Hepatocyte (in vitro differentiated cells): Measurements from ENCODE around the gene MYO19. TPM values are rescaled to one million over a fixed set of nuclear protein-coding genes. Genes with fewer than 3 reads are reported as not detected.

Experiments used
- DNase-seq: peaks from one replicate; pipeline ENCODE4 v3.0.0-alpha.2; 2016; ENCODE audit warnings: low spot score
- H2AFZ ChIP-seq: fragments of 200-600 bp; sonication (generic); 2 replicates; pipeline ENCODE4 v1.6.0; 2016; ENCODE audit warnings: antibody characterized with exemption, mild to moderate bottlenecking
- H3K27ac ChIP-seq: fragments of 200-600 bp; sonication (generic); 2 replicates; pipeline ENCODE4 v1.5.1; 2016; ENCODE audit warnings: mild to moderate bottlenecking
- H3K27me3 ChIP-seq: fragments of 200-600 bp; sonication (generic); 2 replicates; pipeline ENCODE4 v1.6.1; 2016
- H3K36me3 ChIP-seq: fragments of 200-600 bp; sonication (generic); replicated peaks from 2 replicates; pipeline ENCODE4 v1.5.1; 2016; ENCODE audit warnings: low read depth; ENCODE audit not compliant: insufficient read depth
- H3K4me1 ChIP-seq: fragments of 200-600 bp; sonication (generic); 2 replicates; pipeline ENCODE4 v1.5.1; 2016; ENCODE audit warnings: mild to moderate bottlenecking, moderate library complexity; ENCODE audit not compliant: insufficient read depth
- H3K4me2 ChIP-seq: fragments of 200-600 bp; sonication (generic); 2 replicates; pipeline ENCODE4 v1.6.0; 2016
- H3K4me3 ChIP-seq: fragments of 200-600 bp; sonication (generic); 2 replicates; pipeline ENCODE4 v1.5.1; 2016; ENCODE audit warnings: mild to moderate bottlenecking
- H3K79me2 ChIP-seq: fragments of 200-600 bp; sonication (generic); 2 replicates; pipeline ENCODE4 v1.6.0; 2017; ENCODE audit warnings: mild to moderate bottlenecking
- H3K9me2 ChIP-seq: fragments of 200-600 bp; sonication (generic); replicated peaks from 2 replicates; pipeline ENCODE4 v1.6.0; 2017; ENCODE audit warnings: mild to moderate bottlenecking; ENCODE audit not compliant: insufficient read depth
- H3K9me3 ChIP-seq: fragments of 200-600 bp; sonication (generic); 2 replicates; pipeline ENCODE4 v1.5.1; 2016; ENCODE audit warnings: low read depth, mild to moderate bottlenecking
- H4K20me1 ChIP-seq: fragments of 200-600 bp; sonication (generic); 2 replicates; pipeline ENCODE4 v1.6.0; 2016; ENCODE audit warnings: mild to moderate bottlenecking; ENCODE audit not compliant: insufficient read depth, poor library complexity, severe bottlenecking
- EZH2 ChIP-seq: fragments of 200-600 bp; sonication (generic); IDR thresholded peaks from 2 replicates; pipeline ENCODE4 v1.6.1; 2016; ENCODE audit warnings: antibody characterized with exemption, mild to moderate bottlenecking, borderline replicate concordance
- EZH2phosphoT487 ChIP-seq: fragments of 200-600 bp; sonication (generic); IDR thresholded peaks from one replicate; pipeline ENCODE4 v1.6.1; 2018; ENCODE audit warnings: antibody characterized with exemption, mild to moderate bottlenecking, low read depth, moderate library complexity; ENCODE audit not compliant: unreplicated experiment, severe bottlenecking
- WGBS: methylation state at CpG from one replicate; pipeline ENCODE4 v1.1.6; 2016; ENCODE audit warnings: low lambda C conversion rate; ENCODE audit errors: missing lambda C conversion rate; 5-methylcytosine and 5-hydroxymethylcytosine counted together
- polyA plus RNA-seq: library from polyadenylated mRNA; unstranded; fragments of >200 nt; fragmentation: Nextera tagmentation; extraction: Ambion mirVana; gene quantifications from 2 replicates; pipeline ENCODE4 v1.2.1, GENCODE V29; 2016
- total RNA-seq: library from RNA; depleted of rRNA; stranded (reverse); fragments of >200 nt; gene quantifications from 2 replicates; pipeline ENCODE4 v1.2.3, GENCODE V29; 2014
- TF ChIP-seq, protein P1 (sequence below): fragments of 200-600 bp; sonication (generic); IDR thresholded peaks from 2 replicates; pipeline ENCODE4 v1.5.1; 2016; ENCODE audit warnings: antibody characterized with exemption, mild to moderate bottlenecking; ENCODE audit not compliant: poor library complexity

Gene MYO19, protein sequence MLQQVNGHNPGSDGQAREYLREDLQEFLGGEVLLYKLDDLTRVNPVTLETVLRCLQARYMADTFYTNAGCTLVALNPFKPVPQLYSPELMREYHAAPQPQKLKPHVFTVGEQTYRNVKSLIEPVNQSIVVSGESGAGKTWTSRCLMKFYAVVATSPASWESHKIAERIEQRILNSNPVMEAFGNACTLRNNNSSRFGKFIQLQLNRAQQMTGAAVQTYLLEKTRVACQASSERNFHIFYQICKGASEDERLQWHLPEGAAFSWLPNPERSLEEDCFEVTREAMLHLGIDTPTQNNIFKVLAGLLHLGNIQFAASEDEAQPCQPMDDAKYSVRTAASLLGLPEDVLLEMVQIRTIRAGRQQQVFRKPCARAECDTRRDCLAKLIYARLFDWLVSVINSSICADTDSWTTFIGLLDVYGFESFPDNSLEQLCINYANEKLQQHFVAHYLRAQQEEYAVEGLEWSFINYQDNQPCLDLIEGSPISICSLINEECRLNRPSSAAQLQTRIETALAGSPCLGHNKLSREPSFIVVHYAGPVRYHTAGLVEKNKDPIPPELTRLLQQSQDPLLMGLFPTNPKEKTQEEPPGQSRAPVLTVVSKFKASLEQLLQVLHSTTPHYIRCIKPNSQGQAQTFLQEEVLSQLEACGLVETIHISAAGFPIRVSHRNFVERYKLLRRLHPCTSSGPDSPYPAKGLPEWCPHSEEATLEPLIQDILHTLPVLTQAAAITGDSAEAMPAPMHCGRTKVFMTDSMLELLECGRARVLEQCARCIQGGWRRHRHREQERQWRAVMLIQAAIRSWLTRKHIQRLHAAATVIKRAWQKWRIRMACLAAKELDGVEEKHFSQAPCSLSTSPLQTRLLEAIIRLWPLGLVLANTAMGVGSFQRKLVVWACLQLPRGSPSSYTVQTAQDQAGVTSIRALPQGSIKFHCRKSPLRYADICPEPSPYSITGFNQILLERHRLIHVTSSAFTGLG
- total RNA-seq, result 29.8 and 32.1 TPM in 2 replicates
- 19.7 and 24.5 TPM in 2 replicates for polyA plus RNA-seq

DNA sequence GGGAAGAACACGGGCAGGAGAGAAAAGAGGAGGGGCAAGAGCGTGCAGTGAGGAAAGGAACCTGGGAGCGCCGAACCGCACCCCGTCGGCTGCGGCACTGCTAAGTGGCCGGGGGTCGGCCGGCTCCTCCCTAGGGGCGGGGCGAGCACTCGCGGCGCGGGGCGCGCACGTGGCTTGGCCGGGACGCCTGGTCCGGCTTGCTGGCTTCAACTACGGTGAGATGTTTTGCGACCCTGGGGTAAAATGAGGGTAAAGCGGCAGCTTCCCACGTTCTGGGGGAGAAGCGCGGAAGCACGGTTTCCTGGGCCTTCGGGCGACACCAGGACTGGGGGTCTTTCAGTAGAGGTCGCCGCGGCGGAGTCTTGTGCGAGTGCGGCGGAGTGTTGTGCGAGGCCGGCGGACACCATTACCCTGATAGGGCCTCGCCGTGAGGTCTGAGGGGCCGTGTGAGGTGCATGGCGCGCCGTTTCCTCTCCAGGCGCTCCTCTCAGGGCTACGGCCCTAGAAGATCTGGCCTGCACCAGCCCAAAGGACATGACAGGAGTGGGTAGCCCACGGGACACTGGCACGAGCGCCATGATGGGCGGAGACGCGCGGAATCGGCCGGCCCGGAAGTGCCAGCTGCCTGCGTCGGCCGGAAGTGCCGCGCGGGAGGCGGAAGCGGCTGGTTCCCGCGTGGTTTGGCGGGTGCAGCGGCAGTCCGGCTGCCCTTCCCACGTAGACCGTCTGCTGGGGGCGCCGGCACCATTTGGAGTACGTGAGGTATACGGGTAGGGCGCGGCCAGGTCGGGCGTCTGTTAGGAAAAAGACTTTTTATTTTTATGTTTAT, at the start of gene MYO19, which contains the start of gene PIGW:
Gene MYO19, minus strand, starts transcription at position 29 of the 829 bp plus-strand sequence. CDS start 2,330 bp downstream, outside the sequence.
Gene PIGW, plus strand, starts transcription at position 148 of the 829 bp plus-strand sequence. CDS start 2,115 bp downstream, outside the sequence.
- Histone ChIP-seq H3K27ac (peak within 1 kb of the TSS; percentile 98), H3K79me2 (peaks cover 21% of the 10 kb centered on the region), H3K36me3 (no peaks in the 10 kb centered on the region), H3K4me1 (peaks cover 11% of the 10 kb centered on the region), H3K9me2 (no peaks in the 10 kb centered on the region), H4K20me1 (no peaks in the 10 kb centered on the region), H2AFZ (peak within 1 kb of the TSS; percentile 74), H3K4me3 (peak within 1 kb of the TSS; percentile 51), H3K4me2 (peak within 1 kb of the TSS; percentile 92), H3K27me3 (no peaks in the 10 kb centered on the region), H3K9me3 (no peaks in the 10 kb centered on the region)
- WGBS, result under 1% methylated on average over 65 of the region's 83 CpGs
- DNase-seq, result peak; percentile 95
- TF ChIP-seq, protein P1, sequence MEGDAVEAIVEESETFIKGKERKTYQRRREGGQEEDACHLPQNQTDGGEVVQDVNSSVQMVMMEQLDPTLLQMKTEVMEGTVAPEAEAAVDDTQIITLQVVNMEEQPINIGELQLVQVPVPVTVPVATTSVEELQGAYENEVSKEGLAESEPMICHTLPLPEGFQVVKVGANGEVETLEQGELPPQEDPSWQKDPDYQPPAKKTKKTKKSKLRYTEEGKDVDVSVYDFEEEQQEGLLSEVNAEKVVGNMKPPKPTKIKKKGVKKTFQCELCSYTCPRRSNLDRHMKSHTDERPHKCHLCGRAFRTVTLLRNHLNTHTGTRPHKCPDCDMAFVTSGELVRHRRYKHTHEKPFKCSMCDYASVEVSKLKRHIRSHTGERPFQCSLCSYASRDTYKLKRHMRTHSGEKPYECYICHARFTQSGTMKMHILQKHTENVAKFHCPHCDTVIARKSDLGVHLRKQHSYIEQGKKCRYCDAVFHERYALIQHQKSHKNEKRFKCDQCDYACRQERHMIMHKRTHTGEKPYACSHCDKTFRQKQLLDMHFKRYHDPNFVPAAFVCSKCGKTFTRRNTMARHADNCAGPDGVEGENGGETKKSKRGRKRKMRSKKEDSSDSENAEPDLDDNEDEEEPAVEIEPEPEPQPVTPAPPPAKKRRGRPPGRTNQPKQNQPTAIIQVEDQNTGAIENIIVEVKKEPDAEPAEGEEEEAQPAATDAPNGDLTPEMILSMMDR, result peak; percentile 17
- TF ChIP-seq EZH2phosphoT487, result no peak
- no peak for TF ChIP-seq EZH2

DNA sequence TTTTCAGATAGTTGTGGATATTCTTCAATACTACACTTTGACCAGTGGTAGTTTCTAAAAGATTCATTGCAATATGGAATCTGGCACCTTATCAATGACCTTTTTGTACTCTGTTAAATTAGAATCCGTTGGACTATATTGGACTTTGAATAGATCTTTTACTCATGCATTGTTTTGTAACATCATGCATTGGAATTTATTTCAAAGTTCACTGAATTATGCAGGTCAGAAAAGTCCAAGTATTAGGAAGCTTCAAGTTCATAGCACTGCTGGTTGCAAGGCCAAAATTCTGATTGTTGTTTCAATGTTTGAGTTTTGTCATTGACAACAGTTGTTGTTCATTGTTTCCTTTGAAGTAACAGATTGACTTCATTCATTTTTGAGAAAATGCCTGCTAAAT, 49.1 kb upstream of the MYO19 start:
- Histone ChIP-seq H4K20me1 (no peaks in the 10 kb centered on the region), H3K27ac (no peak overlapping the region), H3K27me3 (no peaks in the 10 kb centered on the region), H2AFZ (no peak overlapping the region), H3K79me2 (peaks cover 41% of the 10 kb centered on the region), H3K9me3 (no peaks in the 10 kb centered on the region), H3K36me3 (no peaks in the 10 kb centered on the region), H3K4me3 (no peak overlapping the region), H3K4me2 (no peak overlapping the region), H3K9me2 (no peaks in the 10 kb centered on the region), H3K4me1 (no peaks in the 10 kb centered on the region)
- no peak for TF ChIP-seq EZH2phosphoT487
- TF ChIP-seq, protein P1, result no peak
- no peak for TF ChIP-seq EZH2
- DNase-seq, result no peak
- 88% methylated on average over 1 of the region's 1 CpG for WGBS

DNA sequence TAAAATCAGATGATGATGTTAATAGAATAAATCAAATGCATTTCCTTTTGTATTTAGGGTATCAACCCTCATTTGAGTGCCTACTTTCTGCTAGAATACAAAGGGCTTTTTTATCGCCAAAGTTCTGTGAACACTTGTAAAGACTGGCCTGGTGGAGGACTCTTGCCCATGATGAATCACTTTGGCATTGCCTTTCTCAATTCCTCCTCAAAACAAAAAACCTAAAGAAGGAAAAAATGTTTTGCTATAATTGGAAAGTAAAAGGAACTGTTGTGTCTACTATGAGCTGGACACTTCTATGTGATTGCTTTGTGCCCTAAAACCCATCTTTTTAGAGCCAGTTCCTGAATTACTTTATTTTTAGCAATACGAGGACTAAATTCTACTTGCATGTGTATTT, 44.0 kb upstream of the MYO19 start:
- no peaks in the 10 kb centered on the region for H3K36me3 ChIP-seq
- no peak overlapping the region for H2AFZ ChIP-seq
- no peak overlapping the region for H3K27ac ChIP-seq
- no peak overlapping the region for H3K4me3 ChIP-seq
- 98% methylated on average over 2 of the region's 2 CpGs for WGBS
- no peak overlapping the region for H3K4me2 ChIP-seq
- H3K9me2 ChIP-seq, result no peaks in the 10 kb centered on the region
- no peak for DNase-seq
- peaks cover 32% of the 10 kb centered on the region for H4K20me1 ChIP-seq
- H3K27me3 ChIP-seq, result no peaks in the 10 kb centered on the region
- H3K9me3 ChIP-seq, result no peaks in the 10 kb centered on the region
- TF ChIP-seq, protein P1, result no peak
- TF ChIP-seq EZH2 (no peak), EZH2phosphoT487 (no peak)
- H3K4me1 ChIP-seq, result no peaks in the 10 kb centered on the region
- H3K79me2 ChIP-seq, result peaks cover 59% of the 10 kb centered on the region
